Stimulated activated CD8-positive, alpha-beta memory T cell treated with anti-CD3 and anti-CD28 coated beads, Interleukin-7, amount 100 ng/mL, for 24 hours (primary cell): Measurements from ENCODE around the gene CACNA1I.
"Not testable (repeated sequence)": the region's sequence is repeated elsewhere in the genome, so short reads cannot be mapped to it uniquely, and the experiment has no call there.

Experiments
- DNase-seq: peaks from one replicate; pipeline ENCODE4 v3.0.0-alpha.2; 2020; ENCODE audit warnings: low read depth

The CACNA1I gene

DNA sequence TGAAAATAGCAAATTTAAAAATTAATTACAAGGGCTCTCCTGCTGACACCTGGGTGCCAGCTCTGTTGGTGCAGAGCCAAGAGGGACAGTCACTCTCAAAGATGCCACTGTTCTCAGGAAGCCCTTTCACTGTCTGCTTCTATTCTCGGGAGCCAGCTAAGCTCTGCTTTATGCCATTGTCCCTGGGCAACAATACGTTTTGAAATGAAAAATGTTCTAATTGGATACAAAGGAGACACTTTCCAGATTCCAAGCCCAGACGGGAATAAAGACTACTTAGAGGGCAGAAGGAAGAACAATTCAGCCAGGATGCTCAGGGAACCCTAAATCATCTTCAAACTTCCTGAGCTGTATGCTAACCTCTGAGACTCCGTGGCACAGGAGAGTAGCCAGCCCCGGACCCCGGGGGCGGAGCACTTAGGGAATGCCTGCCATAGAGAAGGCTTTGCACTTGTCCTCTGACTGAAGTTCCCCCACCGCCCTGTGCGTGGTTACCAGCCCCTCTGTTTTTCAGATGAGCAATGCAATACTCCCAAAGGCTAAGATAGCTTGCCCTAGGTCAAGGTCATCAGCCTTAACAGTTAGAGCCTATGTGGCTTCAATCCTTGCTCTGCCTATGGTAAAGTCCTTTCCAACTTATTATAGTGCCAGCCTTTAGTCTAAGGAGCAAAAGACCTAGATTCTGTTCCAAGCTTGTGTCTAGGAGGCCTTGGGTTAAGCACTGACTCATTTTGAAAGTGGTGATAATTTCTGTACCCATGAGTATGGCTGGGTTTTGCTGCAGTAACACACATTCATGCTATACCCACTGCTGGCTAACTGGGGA, 150.9 kb downstream of the CACNA1I start:
- DNase-seq, result no peak

DNA sequence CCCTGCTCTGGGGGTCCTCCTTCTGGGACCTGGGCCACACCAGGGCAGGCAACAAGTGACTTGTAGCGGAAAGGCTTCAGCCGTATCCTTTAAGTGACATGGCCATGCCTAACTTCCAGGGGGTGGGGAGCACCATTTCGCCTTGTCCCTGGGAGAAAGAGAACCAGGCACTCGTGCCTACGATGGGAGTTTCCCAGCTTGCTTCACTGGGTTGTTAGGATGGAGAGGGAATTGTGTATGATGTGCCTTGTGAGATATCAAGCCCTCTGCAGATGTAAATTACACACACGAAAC, 151.4 kb downstream of the CACNA1I start:
- no peak for DNase-seq

DNA sequence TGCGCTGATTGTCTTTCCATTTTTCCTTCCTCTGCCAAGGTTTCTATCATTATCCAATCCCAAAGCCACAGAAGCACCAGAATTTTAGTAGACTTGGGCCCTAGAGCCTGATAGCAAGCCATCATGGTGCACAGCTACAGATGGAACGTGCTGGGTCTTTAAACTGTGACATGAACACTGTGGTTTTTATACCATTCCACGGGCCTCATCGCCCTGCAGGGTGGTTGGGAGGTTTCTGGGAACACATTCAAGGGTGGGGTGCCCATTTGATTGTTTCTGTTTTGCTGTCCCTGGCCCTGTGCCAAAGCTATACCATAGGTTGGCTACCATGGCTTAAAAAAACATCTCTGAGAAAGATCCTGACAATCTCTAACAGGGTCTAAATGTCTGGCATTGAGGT, 151.9 kb downstream of the CACNA1I start:
- DNase-seq, result no peak

DNA sequence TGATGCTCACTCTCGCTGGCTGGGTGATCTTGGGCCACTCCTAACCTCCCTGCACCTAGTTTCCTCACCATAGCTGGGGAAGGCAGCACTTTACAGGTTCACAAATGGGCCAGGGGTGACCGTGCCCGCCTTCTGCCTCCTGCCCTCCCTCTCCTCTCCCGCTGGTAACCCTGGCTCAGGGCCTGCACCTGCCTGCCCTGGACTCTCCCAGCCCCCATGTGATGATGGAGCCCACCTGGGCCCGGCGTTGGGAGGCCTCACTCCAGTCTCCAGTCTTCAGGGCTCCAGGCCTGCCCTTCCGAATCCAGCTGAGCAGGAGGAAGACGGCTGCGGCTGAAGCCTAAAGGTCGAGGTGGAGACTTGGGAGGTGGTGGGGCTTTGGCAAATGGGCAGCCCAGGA, 152.9 kb downstream of the CACNA1I start:
- no peak for DNase-seq

DNA sequence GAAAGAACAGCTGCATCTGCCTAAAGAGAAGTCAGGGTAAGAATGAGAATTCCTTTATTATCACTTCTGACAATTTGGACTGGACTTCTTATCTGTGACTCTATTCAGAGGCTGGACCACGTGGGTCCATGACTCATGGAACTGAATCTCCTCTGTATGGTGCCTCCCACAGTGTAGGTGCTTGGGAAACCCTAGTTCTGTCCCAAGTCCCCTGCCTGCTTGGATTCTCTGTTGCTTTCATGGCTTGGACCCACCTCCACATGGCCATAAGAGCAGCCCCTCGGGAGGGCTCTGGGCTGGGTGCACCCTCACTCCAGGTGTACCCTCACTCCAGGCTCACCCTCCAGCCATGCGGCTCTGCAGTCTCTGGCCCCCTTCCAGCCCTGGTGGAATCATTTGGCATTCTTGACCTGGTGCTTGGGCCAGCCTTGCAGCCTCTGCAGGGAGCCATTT, 153.4 kb downstream of the CACNA1I start:
- DNase-seq, result no peak

DNA sequence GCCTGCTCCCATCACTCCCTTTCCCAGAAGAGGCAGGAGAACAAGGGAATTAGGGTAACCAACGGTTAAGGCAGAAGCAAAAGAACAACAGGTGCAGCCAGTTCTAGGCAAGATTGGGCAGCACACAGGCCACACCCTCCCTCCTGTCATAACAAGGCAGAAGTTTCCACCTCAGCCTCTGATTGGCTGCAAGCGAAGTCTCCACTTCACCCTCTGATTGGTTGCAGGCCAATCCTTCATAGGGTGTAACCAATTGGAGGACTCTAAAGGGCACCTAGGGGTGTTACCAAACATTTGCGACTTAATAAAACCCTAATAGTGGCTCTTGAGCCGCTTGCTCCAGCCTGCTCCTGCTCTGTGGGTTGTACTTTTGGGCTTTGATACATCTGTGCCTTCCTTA, 153.8 kb downstream of the CACNA1I start:
- no peak for DNase-seq

DNA sequence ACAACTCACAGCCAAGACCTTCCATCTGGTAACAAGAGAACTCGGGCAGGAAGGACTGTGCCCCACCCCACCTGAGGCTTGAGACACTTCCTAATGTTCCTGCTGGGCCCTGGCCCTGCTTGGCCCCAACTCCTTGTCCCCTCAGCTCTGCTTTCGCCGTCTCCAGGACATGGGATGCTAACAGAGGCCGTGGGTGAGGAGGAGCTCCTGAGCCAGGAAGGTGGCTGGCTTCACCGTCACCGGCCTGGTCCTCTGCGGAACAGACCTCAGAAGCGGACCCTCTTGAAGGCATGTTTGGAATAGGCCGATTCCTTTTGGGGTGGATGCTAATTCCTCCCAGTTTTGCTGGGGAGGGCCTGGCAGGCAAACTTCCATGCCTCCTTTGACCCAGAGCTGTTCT, 154.3 kb downstream of the CACNA1I start:
- DNase-seq, result no peak

DNA sequence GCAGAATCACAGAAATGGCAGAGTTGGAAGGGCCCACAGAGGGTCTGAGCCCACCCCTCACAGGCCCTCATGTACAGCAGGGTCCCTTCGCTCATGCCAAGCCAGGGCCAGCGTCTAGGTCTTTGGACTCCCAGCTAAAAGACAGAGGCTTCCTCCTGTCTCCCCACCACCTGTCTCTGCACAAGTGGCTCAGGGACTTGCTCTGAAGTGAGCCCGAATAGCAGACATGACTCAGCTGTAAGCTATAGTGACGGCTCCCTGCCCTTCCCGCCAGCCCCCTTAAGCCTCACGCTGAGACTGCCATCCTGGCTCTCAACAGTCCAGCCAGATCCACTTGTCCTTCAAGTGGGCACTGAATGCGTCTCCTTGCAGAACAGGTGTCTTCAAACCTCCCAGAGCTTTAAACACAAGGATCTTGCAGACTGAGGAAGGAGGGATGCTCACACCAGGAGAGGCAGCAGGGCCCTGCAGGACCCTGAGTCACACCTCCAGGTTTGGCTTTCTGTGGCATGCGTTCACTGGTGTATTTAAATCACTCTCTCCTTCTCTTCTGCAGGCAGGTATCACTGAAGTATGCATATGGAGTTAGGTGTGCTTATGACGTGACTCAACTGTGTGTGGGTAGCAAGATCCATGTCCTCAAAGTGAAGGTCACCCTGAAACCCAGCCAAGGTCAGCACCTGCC, 154.9 kb downstream of the CACNA1I start:
- DNase-seq, result no peak

DNA sequence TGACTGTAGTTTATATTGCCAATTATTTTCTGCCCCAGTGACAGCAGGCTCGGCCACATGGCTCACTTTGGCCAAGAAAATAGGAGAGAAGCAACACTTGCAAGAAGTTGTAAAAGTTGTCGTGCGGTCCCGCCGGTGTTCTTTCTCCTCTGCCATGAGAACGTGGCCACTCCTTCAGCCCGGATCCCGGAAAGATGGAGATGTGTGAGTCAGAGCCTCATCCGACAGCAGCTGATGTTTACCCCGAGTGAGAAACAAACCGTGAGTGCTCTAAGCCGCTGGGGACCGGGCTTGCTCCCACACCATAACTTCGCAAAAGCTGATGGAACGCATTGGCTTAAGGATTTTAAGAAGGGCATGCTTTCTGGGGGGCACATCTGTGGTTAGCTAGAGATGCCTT, 157.0 kb downstream of the CACNA1I start:
- no peak for DNase-seq

DNA sequence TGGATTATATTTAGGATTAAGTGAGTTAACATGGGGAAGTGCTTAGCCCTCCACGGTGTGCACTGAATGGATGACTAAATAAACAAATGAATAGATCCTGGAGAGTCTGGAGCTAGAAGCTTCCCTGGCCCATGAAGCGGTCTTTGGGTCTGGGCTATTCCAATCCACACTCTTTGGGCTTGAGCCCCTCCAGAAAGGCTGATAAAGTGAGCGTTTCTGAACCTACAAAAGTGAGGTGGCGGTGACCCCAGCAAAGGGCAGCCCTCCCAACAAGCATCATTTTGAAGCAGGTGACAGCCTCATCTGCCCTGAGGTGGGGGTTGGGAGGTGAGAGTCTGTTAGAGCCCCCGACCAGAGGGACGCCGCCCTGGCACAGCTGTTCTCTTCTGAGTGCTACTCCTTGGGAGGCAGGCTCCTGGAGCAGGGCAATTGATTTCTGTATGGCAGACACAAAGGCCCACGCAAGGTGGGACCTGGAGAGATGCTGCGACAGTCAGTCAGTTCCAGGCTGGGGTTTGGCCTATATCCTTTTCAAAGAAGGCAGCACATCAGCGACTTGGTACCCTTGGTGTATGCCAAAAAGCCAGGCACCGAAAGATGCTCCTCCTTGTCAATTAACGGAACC, 157.8 kb downstream of the CACNA1I start:
- DNase-seq, result no peak

DNA sequence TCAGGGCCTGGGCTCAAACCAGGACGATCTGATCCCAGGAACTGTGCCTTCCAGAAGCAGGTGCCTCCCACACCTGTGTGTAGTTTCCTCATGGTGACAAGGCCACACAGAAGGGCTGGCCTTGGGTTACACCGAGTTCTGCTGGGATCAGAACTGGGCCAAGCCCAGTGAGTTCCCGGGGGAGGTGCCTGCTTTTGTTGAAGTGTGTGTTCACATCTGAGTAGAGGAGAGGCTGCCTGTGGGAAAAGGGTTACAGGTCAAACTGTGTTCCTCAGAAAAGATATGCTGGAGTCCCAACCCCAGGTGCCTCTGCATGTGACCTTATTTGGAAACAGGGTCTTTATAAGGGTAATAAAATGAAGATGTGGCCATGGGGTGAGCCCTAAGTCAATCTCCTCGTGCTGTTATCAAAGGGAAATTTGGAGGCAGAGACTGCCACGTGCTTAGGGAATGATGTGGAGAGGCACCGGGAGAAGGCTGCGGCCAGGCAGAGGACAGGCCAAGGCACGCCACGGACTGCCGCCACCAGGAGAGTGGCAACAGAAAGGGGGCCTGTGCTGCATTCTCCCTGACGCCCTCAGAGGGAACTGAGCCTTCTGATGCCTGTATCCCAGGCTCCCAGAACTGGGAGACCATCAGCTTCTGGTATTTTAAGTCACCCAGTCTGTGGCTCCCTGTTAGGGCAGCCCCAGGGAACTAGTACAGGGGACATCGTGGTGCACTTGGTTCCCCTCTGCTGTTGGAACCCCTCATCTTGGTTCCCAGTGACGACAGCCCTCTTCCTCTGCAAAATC, 158.8 kb downstream of the CACNA1I start:
- no peak for DNase-seq

DNA sequence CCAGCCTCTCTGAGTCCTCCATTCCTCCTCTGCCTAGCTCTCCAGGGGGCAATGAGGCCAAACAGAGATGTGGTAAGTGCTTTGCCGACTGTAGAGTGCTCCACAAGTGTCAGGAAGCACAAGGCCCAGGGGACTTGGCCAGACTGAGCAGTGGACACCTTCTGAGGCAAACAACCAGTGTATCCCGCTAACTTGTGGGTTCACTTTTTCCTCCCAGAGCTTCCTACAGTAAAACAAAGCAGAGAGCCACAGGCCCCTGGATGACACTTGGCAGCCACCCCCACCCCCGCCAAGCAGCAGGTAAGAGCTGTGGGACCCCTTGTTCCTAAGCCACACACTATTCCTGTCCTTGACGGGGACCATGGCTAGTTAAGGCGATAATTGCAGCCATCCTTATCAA, 160.9 kb downstream of the CACNA1I start:
- no peak for DNase-seq

DNA sequence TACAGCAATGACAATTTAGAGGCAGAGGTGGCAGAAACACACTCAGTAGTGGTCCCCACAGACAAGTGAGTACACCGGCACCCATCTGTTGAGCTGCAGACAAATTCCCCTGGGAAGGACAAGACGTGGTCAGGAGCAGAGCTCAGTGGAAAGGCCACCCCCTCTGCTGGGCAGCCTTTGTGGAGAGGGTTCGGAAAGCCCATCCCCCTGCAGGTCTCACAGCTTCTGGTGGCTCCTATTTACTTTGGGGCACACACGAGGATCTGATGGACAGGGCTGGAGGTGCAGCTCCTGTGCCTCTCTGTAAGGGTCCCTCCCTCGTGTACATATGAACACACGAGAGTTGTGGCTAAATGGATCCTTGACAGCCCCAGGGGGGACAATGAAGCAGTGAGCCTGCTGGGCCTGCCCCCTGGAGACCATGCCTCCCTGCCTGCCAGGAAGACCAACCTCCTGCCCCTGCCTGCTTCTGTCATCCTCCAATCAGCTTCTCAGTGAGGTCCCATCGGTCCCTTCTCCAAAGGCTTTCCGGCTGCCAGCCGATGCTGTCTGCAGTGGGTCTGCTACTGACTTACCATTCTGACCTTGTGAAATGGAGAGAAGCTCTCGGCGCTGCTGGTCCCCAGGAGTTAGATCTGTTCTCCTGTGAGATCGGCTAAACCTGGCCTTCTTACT, 161.5 kb downstream of the CACNA1I start:
- no peak for DNase-seq

DNA sequence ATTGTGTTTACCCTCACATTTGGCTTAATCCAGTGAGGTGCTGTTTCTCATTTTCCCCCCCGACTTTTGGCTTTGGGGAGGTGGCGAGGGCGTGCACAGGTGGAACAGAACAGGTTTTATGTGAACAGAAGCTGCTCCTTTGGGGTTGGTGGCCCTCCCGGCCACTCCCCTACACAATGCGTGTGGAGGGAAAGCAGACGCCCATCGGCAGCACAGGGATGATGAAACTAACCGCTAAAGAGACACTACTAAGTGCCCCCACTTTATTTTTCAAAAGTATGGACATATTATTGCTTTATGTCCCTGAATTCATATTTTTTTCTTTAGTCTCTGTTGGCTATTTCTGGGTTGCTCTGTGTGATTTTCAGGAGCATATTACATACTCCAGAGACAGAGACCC, 162.1 kb downstream of the CACNA1I start:
- DNase-seq, result no peak

DNA sequence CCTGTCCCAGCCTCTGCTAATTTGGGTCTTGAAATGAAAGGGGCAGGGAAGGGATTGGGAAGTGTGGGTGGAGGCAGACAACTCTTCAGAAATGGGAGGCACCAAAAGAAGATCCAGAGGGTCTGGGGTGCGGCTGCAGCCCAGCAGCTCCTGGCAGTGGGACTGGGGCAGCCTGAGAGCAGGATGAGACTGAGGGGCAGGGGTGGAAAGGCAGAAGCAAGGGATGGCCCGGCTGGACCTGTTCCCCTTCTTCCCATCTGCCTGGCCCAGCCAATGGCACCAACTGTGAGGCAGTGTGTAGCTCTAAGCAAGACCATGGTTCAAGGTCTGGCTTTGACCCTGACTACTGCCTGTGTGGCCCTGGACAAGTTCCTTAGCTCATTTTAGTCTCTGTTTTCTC, 162.6 kb downstream of the CACNA1I start:
- no peak for DNase-seq

DNA sequence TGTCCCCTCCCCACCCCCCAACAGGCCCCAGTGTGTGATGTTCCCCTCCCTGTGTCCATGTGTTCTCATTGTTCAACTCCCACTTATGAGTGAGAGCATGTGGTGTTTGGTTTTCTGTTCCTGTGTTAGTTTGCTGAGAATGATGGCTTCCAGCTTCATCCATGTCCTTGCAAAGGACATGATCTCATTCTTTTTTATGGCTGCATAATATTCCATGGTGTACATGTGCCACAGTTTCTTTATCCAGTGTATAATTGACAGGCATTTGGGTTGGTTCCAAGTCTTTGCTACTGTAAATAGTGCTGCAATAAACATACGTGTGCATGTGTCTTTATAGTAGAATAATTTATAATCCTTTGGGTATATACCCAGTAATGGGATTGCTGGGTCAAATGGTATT, 163.5 kb downstream of the CACNA1I start:
- not testable (repeated sequence) for DNase-seq

DNA sequence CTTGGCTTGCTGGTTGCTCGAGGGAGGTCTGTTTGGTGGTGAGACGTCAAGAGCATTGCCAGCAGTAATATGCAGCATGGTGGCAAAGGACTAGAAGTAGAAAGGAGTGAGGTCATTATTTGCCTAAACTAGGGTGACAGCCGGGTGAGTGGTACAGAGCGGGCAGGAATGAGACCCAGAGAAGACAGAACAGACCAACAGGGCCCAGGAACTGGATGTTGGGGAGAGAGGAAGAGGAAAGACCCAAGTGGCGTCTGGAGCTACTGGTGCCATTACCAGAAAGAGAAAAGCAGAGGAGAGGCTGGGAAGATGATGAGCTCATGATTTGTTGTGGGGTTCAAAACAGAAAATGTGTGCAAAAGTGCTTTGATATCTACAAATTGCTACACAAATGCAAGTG, 164.3 kb downstream of the CACNA1I start:
- DNase-seq, result no peak

DNA sequence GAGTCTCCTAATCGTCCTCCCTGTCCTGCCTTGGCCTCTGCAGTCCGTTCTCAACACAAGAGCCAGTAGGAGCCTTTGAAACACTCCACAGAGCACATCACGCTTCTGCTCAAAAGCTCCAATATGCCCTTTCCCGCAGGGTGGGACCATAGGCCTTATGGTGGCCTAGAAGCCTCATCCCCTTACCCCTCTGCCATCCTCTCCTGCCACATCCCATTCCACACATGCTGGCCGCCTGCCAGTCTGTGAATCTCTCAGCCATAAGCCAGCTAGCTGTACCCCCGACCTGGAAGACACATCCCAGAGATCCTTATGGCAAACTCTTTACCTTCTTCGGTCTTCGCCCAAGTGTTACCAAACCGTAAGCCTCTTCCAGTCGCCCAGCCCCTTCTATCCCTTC, 165.2 kb downstream of the CACNA1I start:
- DNase-seq, result no peak

DNA sequence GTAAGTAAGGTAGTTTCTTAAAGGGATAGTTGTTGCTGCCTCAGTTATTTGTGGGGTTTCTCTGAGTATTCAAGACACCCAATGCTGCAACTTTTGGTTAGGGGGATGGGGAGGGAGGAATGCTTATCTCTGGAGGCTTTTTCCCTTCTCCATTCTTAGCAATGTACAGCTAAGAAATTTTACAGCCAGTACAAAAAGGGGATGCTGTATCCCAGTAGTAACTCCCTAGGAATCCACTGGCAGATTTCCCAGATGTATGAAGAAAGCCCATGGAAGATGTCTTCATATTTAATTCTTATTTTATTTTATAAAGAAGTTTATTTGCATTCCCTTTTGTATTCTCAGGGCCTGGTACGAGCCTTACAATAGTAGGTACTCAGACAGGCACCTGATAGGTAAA, 168.2 kb downstream of the CACNA1I start:
- DNase-seq, result no peak
